Measurements from ENCODE around the gene SLC16A10.

GRCh38 chr6:111220383-111221031 lies 133.2 kb downstream of the SLC16A10 start:
- TF ChIP-seq, protein P1, sequence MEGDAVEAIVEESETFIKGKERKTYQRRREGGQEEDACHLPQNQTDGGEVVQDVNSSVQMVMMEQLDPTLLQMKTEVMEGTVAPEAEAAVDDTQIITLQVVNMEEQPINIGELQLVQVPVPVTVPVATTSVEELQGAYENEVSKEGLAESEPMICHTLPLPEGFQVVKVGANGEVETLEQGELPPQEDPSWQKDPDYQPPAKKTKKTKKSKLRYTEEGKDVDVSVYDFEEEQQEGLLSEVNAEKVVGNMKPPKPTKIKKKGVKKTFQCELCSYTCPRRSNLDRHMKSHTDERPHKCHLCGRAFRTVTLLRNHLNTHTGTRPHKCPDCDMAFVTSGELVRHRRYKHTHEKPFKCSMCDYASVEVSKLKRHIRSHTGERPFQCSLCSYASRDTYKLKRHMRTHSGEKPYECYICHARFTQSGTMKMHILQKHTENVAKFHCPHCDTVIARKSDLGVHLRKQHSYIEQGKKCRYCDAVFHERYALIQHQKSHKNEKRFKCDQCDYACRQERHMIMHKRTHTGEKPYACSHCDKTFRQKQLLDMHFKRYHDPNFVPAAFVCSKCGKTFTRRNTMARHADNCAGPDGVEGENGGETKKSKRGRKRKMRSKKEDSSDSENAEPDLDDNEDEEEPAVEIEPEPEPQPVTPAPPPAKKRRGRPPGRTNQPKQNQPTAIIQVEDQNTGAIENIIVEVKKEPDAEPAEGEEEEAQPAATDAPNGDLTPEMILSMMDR (IDR thresholded peaks at IDR 0.05; ENCODE audit: low read depth, low read length) = no peak
- no peak for TF ChIP-seq EZH2phosphoT487 (IDR thresholded peaks at IDR 0.05; ENCODE audit: low read depth)
